GM15510 (cell line): Measurements from ENCODE around the gene PRKCB.

Source experiments
- POLR2A ChIP-seq: IDR thresholded peaks from 3 replicates; pipeline ENCODE4 v1.6.1; 2011; ENCODE audit warnings: borderline replicate concordance; ENCODE audit not compliant: insufficient read length; ENCODE audit errors: extremely low read depth

Gene PRKCB

GRCh38 chr16:24204150-24204665 is 368.4 kb downstream of the PRKCB start:
- TF ChIP-seq POLR2A: no peak

GRCh38 chr16:24206926-24207325 is 371.1 kb downstream of the PRKCB start:
- TF ChIP-seq POLR2A: no peak

- no peak for TF ChIP-seq POLR2A
These were observed 372.9 kb downstream of the PRKCB start for GRCh38 chr16:24208710-24209109.

GRCh38 chr16:24214992-24215391 is 379.2 kb downstream of the PRKCB start:
- no peak for TF ChIP-seq POLR2A

- TF ChIP-seq POLR2A: no peak
These were observed 381.2 kb downstream of the PRKCB start for GRCh38 chr16:24216961-24217360.

GRCh38 chr16:24217461-24217860 is 381.7 kb downstream of the PRKCB start:
- TF ChIP-seq POLR2A: no peak

GRCh38 chr16:24218299-24218698 is 382.5 kb downstream of the PRKCB start:
- no peak for TF ChIP-seq POLR2A

- no peak for TF ChIP-seq POLR2A
These were observed 385.4 kb downstream of the PRKCB start for GRCh38 chr16:24221219-24221618.

GRCh38 chr16:24228514-24228913 is 392.7 kb downstream of the PRKCB start:
- TF ChIP-seq POLR2A: no peak

- TF ChIP-seq POLR2A: no peak
These were observed 397.2 kb downstream of the PRKCB start for GRCh38 chr16:24232936-24233335.

GRCh38 chr16:24234737-24235136 is 399.0 kb downstream of the PRKCB start:
- TF ChIP-seq POLR2A: no peak

- TF ChIP-seq POLR2A: no peak
These were observed 400.0 kb downstream of the PRKCB start for GRCh38 chr16:24235806-24236205.

GRCh38 chr16:24246911-24247607 is 411.3 kb downstream of the PRKCB start:
- no peak for TF ChIP-seq POLR2A

GRCh38 chr16:24253192-24253591 is 417.4 kb downstream of the PRKCB start:
- TF ChIP-seq POLR2A: no peak

GRCh38 chr16:24255456-24256371 is 419.9 kb downstream of the PRKCB start, which contains the start of gene CACNG3:
Gene CACNG3 (plus strand): TSS chr16:24256335. CDS start chr16:24256755, 420 bp downstream.
- TF ChIP-seq POLR2A: no peak
